H1 (cell line): ENCODE results near the gene NHSL2. TPM values are rescaled to one million over a fixed set of nuclear protein-coding genes. Genes with fewer than 3 reads are reported as not detected.

ENCODE experiments used
- CBX8 ChIP-seq: fragments of 300-800, 300-1000 bp; sonication (generic); IDR thresholded peaks from 2 replicates; pipeline ENCODE4 v1.7.1; 2016; ENCODE audit warnings: low read depth, low read length, borderline replicate concordance
- CREB1 ChIP-seq: IDR thresholded peaks from 2 replicates; pipeline ENCODE4 v1.6.1; 2012; ENCODE audit warnings: inconsistent platforms
- EGR1 ChIP-seq: IDR thresholded peaks from 2 replicates; pipeline ENCODE4 v1.6.1; 2011; ENCODE audit warnings: low read depth, low read length, borderline replicate concordance
- EP300 ChIP-seq, 2 experiments: IDR thresholded peaks; 1 replicate in 1 of 2; 2 replicates in 1 of 2; pipeline ENCODE4 v1.6.1; 2011 to 2012; ENCODE audit warnings: low read depth in 2 of 2, low read length in 2 of 2, mild to moderate bottlenecking in 2 of 2, borderline replicate concordance in 1 of 2, inconsistent platforms in 1 of 2, moderate library complexity in 1 of 2
- KDM1A ChIP-seq: fragments of 200-600, 300-600 bp; sonication (generic); IDR thresholded peaks from 2 replicates; pipeline ENCODE4 v1.7.1; 2016; ENCODE audit warnings: mild to moderate bottlenecking, low read length, borderline replicate concordance
- SIRT6 ChIP-seq: IDR thresholded peaks from one replicate; pipeline ENCODE4 v1.7.1; 2012; ENCODE audit warnings: low read length, inconsistent platforms
- TAF7 ChIP-seq: optimal IDR thresholded peaks from 2 replicates; pipeline ENCODE3; 2011; ENCODE audit warnings: low read depth, mild to moderate bottlenecking, inconsistent platforms, low read length, moderate library complexity, borderline replicate concordance
- polyA plus RNA-seq, 7 experiments: library from polyadenylated mRNA; depleted of rRNA in 3 of 7; stranded (reverse) in 5 of 7; unstranded in 2 of 7; fragments of >200 nt in 5 of 7; fragments of 200-250 nt in 2 of 7; gene quantifications; 1 replicate in 5 of 7; 2 replicates in 1 of 7; 4 replicates in 1 of 7; pipeline versions ENCODE4 v1.2.1 to v1.2.3, GENCODE V29; 2011 to 2013; ENCODE audit warnings: missing spikeins in 2 of 7, mixed read lengths in 2 of 7
- total RNA-seq: library from RNA; stranded (reverse); fragmentation: NEBNext Ultra II Directional; extraction: Animal tissue kit (Norgen Biotek cat#: 25700); gene quantifications from 2 replicates; pipeline ENCODE4 v1.2.1, GENCODE V29; 2021
- TF ChIP-seq, protein P1 (sequence below), 3 experiments: IDR thresholded peaks; 1 replicate in 2 of 3; 2 replicates in 1 of 3; pipeline versions ENCODE4 v1.5.1 to v1.6.1; 2011; ENCODE audit warnings: low read length in 3 of 3, mild to moderate bottlenecking in 3 of 3, inconsistent platforms in 2 of 3, low read depth in 1 of 3, moderate library complexity in 1 of 3; ENCODE audit not compliant: insufficient read depth in 1 of 3; ENCODE audit errors: control extremely low read depth in 1 of 3

The NHSL2 gene
- total and polyA plus RNA-seq, 2 of the 8 experiments (the other 6 are each of a cell fraction or from before 2014, with no cell fraction given), result 3.7 to 7.2 TPM

- TF ChIP-seq EGR1 (no peak), CBX8 (no peak), KDM1A (no peak), TAF7 (no peak), SIRT6 (no peak), CREB1 (no peak), EP300 (IDR thresholded peaks at IDR 0.05; ENCODE audit: borderline replicate concordance in 1 of 2, low read depth in 2 of 2, low read length in 2 of 2) (no peak)
- TF ChIP-seq, protein P1, sequence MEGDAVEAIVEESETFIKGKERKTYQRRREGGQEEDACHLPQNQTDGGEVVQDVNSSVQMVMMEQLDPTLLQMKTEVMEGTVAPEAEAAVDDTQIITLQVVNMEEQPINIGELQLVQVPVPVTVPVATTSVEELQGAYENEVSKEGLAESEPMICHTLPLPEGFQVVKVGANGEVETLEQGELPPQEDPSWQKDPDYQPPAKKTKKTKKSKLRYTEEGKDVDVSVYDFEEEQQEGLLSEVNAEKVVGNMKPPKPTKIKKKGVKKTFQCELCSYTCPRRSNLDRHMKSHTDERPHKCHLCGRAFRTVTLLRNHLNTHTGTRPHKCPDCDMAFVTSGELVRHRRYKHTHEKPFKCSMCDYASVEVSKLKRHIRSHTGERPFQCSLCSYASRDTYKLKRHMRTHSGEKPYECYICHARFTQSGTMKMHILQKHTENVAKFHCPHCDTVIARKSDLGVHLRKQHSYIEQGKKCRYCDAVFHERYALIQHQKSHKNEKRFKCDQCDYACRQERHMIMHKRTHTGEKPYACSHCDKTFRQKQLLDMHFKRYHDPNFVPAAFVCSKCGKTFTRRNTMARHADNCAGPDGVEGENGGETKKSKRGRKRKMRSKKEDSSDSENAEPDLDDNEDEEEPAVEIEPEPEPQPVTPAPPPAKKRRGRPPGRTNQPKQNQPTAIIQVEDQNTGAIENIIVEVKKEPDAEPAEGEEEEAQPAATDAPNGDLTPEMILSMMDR (IDR thresholded peaks at IDR 0.05; ENCODE audit: control extremely low read depth in 1 of 3, insufficient read depth in 1 of 3, low read depth in 1 of 3, low read length in 3 of 3), result no peak
Observed at GRCh38 chrX:72069350-72070160, 158.9 kb downstream of the NHSL2 start (continued).
